Measurements from ENCODE around the gene MAPK14. TPM values are rescaled to one million over a fixed set of nuclear protein-coding genes. Genes with fewer than 3 reads are reported as not detected.

Gene MAPK14
- total and polyA plus RNA-seq, 10 of the 15 experiments (the other 5 are each of a cell fraction or from before 2014, with no cell fraction given): 12.5 to 59.5 (median 43.0) TPM

DNA sequence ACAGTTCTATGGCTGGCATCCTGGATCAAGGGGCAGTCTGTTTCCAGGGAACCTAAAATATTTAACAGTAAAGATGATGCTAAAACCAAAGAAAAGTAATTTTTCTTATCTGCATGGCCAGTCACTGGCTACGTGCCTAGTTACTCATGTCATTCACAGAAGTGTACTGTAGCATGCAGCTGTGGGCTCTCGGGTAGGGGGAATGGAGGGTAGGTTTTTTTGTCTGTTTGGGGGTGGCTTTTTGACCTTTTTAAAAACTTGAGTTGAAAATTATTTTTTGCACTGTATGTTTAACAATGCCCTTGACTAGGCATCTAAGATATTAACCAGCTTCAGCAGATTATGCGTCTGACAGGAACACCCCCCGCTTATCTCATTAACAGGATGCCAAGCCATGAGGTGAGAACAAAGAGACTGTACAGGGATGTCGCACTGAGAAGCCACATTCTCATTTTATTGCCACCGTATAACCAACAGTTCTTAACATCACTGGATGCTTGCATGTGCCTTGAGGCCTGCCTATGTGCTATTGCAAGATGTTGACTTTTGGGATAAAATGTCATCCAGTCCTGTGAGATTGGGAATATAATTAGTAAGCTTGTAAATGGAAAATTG is 72.4 kb downstream of the MAPK14 start (continued):
- TF ChIP-seq REST (IDR thresholded peaks at IDR 0.05; ENCODE audit: low read depth, low read length): no peak

- in situ Hi-C loops (cut with MboI) (no loop called here), intact Hi-C loops (cut with micrococcal nuclease; ENCODE audit: unreplicated experiment) (no loop called here)
- BruUV-seq (replicated peaks): no TSS peak
- DNase-seq (ENCODE audit: low read depth, low spot score): no peak
- SMC1A ChIA-PET (ENCODE audit: uncharacterized antibody, unreplicated experiment): interaction anchor here (1.3 to 2.1 kb wide), 2 partner anchors 73 to 74 kb away, joined by 6 to 7 read pairs; partner anchors contain the start of gene MAPK14
- H3K36me3 ChIP-seq (ENCODE audit: control insufficient read depth in 2 of 2, insufficient read depth in 2 of 2, low read length in 1 of 2): peaks cover 2 to 17% of the 10 kb centered on the region in 2 experiments; a peak in 3 of 4 replicates
- H2AFZ ChIP-seq (ENCODE audit: control insufficient read depth, low read depth, low read length): no peak overlapping the region
- no peak for ATAC-seq
- WGBS (ENCODE audit: insufficient coverage, insufficient replicate concordance, low lambda C conversion rate, missing lambda C conversion rate): 97% methylated on average over 3 of the region's 3 CpGs
- H3K27ac ChIP-seq (ENCODE audit: control insufficient read depth, insufficient read depth): no peak overlapping the region
- POLR2A ChIA-PET: interaction anchor here (1.2 to 1.3 kb wide), 2 partner anchors 9 to 69 kb away, joined by 3 to 4 read pairs; no protein-coding TSS in a partner anchor
- H3K4me2 ChIP-seq (ENCODE audit: control insufficient read depth, insufficient read depth): no peak overlapping the region
- no peak overlapping the region for H3K9ac ChIP-seq (ENCODE audit: control insufficient read depth, insufficient read depth, low read length)
- no peaks in the 10 kb centered on the region for H3K79me2 ChIP-seq (ENCODE audit: control insufficient read depth, insufficient read depth, low read length)
- no peak overlapping the region for H3K4me3 ChIP-seq
- no peaks in the 10 kb centered on the region for H4K20me1 ChIP-seq (ENCODE audit: control insufficient read depth, insufficient read depth)
- no peaks in the 10 kb centered on the region for H3K9me3 ChIP-seq (replicated peaks; ENCODE audit: control insufficient read depth, insufficient read depth, low read length)
- RAD21 ChIA-PET (ENCODE audit: unreplicated experiment): interaction anchor here (0.9 kb wide), 1 partner anchor 11 kb away, joined by 4 read pairs; no protein-coding TSS in a partner anchor
- H3K4me1 ChIP-seq (ENCODE audit: control insufficient read depth, insufficient read depth, low read length): no peaks in the 10 kb centered on the region
- CTCF ChIA-PET: interaction anchor here (1.4 kb wide), 1 partner anchor 74 kb away, joined by 5 read pairs; the partner anchor contains the start of gene MAPK14
- H3K27me3 ChIP-seq (replicated peaks in 1 of 2; ENCODE audit: control insufficient read depth in 2 of 2, insufficient read depth in 2 of 2, low read length in 1 of 2): no peaks in the 10 kb centered on the region
- FAIRE-seq: no peak
- TF ChIP-seq USF2 (IDR thresholded peaks at IDR 0.05; ENCODE audit: borderline replicate concordance, low read depth, low read length): no peak
- TF ChIP-seq SIN3A (IDR thresholded peaks at IDR 0.05; ENCODE audit: low read depth, low read length): no peak
- no peak for TF ChIP-seq ZSCAN29 (IDR thresholded peaks at IDR 0.05)
- no peak for TF ChIP-seq FOXK2 (IDR thresholded peaks at IDR 0.05)
- TF ChIP-seq JUNB (IDR thresholded peaks at IDR 0.05): no peak
- no peak for TF ChIP-seq TBL1XR1 (IDR thresholded peaks at IDR 0.05; ENCODE audit: low read depth, low read length)
- no peak for TF ChIP-seq RBBP5 (conservative IDR thresholded peaks at IDR 0.05)
- no peak for TF ChIP-seq ZNF207 (IDR thresholded peaks at IDR 0.05; ENCODE audit: borderline replicate concordance)
- no peak for TF ChIP-seq BCLAF1 (IDR thresholded peaks at IDR 0.05)
- no peak for TF ChIP-seq MEF2B (IDR thresholded peaks at IDR 0.05; ENCODE audit: partially characterized antibody, poor library complexity, severe bottlenecking)
- TF ChIP-seq CREM (IDR thresholded peaks at IDR 0.05; ENCODE audit: low read depth): no peak
- no peak for TF ChIP-seq RFX5 (IDR thresholded peaks at IDR 0.05; ENCODE audit: low read depth, low read length)
- no peak for TF ChIP-seq CHD4 (IDR thresholded peaks at IDR 0.05)
- TF ChIP-seq ZNF622 (IDR thresholded peaks at IDR 0.05): no peak
- no peak for TF ChIP-seq SRF (IDR thresholded peaks at IDR 0.05; ENCODE audit: low read depth in 2 of 2, low read length in 2 of 2)
- TF ChIP-seq SP1 (IDR thresholded peaks at IDR 0.05; ENCODE audit: low read depth, low read length): no peak
Observed at GRCh38 chr6:36101691-36102090, 74.1 kb downstream of the MAPK14 start.
